Measurements from ENCODE around the gene B3GALT4.
"Not testable (repeated sequence)": the region's sequence is repeated elsewhere in the genome, so short reads cannot be mapped to it uniquely, and the experiment has no call there.

B3GALT4 gene

GRCh38 chr6:33271468-33272274 lies 5.3 kb upstream of the B3GALT4 start, which contains the start of the genes RPS18 and VPS52:
Gene RPS18, plus strand, starts transcription at chr6:33272075. Its CDS starts 45 bp downstream, at chr6:33272120.
Gene VPS52, minus strand, starts transcription at chr6:33271876. Its CDS starts 201 bp downstream, at chr6:33271675.
- DNase-seq, result peak; percentile 96

DNA sequence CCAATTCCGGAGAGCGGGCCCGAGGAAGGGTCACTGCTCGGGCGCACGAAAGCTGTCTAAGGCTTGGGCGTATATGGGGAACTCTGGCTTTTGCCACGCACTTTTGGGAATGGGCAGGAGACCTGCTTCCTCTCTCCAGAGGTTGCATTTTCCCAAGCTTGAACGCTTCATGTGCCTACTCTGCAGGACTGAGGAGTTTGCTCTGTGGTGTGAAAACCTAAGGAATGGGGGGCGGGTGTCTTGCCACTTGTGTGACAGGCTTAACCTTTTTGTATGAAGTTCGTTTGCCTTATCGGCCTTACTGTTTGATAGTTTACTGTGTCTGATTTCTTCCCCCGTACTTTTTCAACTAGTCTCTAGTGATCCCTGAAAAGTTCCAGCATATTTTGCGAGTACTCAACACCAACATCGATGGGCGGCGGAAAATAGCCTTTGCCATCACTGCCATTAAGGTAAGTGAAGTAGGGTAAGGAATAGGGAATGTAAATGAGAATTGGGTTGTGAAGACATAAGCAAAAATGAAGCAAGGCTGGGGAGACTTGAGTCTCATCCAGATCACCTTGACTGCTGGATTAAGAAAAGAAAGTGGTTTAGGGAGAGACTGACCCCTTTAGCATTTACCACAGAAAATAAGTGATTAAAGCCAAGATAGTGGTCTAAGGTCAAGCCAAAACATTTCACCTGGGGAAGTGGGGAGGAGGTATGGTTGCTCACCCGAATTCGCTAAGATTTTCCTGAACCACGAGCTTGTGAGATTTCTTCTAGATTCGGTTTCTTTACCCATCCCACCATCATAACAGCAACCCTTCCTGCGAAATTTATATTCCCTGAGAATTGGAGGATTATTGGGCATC lies 4.4 kb upstream of the B3GALT4 start:
- peak; percentile 86 for DNase-seq

- DNase-seq, result no peak
Measured at GRCh38 chr6:33273129-33273923, 3.6 kb upstream of the B3GALT4 start.

DNA sequence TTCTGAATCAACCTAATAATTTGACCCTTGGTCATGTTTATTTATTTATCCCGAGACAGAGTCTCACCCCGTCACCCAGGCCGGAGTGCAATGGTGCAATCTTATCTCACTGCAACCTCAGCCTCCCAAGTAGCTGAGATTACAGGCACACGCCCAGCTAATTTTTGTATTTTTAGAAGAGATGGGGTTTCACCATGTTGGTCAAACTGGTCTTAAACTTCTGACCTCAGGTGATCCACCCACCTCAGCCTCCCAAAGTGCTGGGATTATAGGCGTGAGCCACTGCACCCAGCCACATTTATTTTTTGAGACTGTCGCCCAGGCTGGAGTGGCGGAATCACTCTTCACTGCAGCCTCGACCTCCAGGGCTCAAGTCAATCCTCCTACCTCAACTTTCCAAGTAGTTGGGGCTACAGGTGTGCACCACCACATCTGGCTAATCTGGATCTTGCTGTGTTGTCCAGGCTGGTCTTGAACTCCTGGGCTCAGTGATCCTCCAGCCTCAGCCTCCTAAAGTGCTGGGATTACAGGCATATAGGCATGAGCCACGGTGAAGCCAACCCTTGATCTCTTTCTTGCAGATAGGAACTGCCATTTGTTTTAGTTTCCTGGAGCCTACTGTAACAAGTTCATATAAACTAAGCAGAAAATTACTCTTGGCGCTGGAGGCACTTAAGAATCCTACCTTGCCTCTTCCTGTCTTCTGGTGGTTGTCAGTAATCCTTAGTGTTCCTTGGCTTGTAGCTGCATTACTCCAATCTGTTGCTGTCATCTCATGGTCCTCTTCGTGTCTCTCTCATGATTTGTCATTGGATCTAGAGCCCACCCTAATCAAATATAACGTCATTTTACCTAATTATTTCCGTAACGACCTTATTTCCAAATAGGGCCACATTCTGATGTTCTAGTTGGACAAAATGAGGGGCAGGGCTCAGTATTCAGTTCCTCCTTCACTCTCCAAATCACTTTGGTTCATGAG lies 2.7 kb upstream of the B3GALT4 start:
- no peak for DNase-seq

GRCh38 chr6:33275795-33276580 lies 935 bp upstream of the B3GALT4 start:
- not testable (repeated sequence) for DNase-seq

- DNase-seq, result no peak
Measured at GRCh38 chr6:33276581-33276863, 401 bp upstream of the B3GALT4 start.

- no peak for DNase-seq
Measured at GRCh38 chr6:33277663-33278391, 904 bp downstream of the B3GALT4 start.

DNA sequence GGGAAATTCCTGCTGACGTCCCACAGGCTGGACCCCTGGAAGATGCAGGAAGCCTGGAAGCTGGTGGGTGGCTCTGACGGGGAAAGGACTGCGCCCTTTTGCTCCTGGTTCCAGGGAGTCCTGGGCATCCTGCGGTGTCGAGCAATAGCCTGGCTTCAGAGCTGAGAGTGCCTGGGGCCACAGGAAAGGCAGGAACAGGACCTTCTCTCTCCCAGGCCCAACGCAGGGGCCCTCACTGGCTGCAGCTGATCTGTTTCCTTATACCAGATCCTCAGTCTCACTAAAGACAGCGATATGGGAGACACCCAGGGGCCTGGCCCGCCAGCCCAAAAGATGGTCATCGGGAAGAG lies 1.4 kb downstream of the B3GALT4 start:
- no peak for DNase-seq

- no peak for DNase-seq
Measured at GRCh38 chr6:33278810-33279209, 1.9 kb downstream of the B3GALT4 start.

DNA sequence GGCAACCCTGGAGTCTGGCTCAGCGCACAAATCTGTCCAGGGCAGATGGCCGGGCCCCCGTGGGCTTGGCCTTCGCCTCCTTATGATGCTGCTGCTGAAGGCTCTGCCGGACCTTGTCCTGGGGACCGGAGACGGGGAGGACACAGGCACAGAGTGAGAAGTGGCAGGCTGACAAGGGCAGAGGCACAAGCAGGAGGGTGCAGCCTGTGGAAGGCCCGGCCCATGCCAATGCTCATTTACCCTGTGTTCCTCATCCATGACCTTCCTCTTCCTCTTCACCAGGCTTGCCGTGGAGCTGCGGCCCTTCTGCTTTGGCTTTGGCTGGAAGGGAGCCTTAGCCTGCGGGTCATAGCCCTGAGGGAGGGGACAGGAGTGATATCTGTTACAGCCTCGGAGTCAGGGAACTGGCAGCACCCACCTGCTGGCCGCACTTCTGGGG lies 2.4 kb downstream of the B3GALT4 start:
- DNase-seq, result no peak

GRCh38 chr6:33279971-33280511 lies 3.1 kb downstream of the B3GALT4 start:
- no peak for DNase-seq

DNA sequence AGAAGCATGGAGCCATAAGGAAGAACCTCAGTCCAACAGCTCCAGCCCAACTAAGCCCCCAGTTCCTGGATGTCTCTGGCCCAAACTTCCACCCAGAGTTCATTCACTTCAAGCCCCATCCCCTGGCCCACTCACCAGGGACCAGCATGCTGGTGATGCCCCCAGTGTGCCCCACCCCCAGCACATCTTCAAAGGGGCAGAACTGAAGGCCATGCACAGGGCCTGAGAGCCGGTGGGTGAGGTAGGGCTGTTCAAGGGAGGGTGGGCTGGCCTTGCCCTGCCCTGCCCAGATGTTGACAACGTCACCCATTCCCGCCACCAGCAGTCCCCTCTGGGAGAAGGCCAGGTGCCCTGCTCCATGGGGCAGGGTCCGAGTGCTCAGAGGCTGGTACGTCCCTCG lies 3.6 kb downstream of the B3GALT4 start:
- DNase-seq, result no peak

DNA sequence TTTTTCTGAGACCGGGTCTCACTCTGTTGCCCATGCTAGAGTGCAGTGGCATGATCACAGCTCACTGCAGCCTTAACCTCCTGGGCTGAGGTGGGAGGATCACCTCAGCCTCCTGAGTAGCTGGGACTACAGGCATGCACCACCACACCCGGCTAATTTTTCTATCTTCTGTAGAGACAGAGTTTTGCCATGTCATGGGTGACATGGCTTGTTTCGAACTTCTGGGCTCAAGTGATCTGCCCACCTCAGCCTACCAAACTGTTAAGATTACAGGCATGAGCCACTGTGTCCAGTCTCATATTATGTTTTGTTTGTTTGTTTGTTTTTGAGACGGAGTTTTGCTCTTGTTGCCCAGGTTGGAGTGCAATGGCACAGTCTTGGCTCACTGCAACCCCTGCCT lies 8.3 kb downstream of the B3GALT4 start:
- DNase-seq, result not testable (repeated sequence)

- no peak for DNase-seq
Measured at GRCh38 chr6:33286946-33287914, 10.3 kb downstream of the B3GALT4 start.

DNA sequence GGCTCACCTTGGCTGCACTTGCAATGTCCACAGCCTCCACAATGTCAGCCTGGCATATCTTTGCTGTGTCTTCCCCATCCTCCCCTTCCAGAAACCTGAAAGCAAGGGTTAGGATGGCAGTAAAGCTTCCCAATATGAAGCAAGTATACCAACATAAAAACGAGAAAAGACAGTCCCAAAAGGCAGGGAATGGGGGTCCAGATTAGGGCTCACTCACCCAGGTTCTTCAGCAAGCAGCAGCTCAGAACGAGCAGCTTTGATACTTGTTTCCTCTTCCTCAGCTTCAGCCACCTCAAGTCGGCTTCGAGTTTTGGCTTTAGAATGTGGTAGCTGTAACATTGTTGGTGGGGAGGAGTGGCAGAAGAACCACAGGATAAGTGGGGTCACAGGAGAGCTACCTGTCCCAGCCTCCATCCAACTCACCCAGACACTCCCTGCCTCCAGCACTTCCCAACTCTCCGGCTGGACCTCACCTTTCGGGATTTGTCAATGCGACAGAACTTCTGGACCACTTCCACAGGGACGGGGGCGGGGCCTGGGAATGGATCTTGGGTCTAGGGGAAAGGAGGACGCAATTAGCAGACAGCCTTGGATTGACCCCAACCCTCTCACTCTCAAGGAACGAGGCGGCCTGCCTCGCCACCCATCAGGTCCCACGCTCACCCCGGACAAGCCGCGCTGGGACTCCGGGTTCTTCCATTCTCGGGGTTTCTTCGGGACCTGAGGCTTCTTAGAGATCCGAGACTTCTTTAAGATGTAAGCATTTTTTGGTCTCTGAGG lies 11.4 kb downstream of the B3GALT4 start:
- no peak for DNase-seq

DNA sequence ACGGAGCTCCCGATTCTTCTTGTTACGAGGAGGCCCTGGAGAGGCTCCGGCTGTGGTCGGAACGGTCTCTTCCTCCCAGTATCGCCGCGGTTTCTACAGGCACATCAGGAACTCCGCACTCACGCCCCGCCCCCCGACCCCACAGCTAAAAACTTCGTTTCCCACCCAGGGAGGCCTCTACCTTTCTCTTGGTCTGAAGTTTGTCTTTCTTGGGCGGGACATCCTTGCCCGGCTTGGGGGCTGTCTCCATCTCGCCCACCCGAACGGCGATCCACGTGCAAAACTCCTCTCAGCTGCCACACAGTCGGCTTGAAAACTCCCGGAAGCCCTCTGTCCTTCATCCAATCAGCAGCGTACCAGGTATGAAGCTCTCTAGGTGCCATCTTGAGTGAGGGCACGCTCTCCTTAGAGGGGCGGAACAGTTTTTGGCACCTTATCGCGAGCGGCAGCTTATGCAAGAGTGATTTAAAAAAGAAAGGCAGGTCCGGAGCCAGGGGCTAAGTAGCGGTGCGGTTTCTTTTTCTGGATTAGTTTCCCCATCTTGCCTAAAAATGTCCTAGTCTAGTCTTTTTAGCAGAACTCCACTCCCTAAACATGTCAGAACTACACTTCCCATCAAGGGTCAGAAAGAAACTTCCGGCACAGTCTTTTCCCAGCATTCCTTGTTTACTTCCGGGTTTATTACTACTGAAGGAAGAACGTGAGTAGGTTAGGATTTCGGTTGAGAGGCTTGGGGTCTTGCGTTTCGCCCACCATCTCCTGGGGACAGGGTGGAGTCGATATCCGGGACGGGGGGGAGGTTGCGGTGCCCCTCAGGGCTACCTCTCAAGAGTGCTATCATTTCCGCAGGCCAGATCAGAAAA lies 12.2 kb downstream of the B3GALT4 start, which contains the start of the genes PFDN6 and WDR46:
Gene PFDN6 (plus strand): TSS at position 681 of the 863 bp plus-strand sequence. CDS start 256 bp downstream, outside the sequence.
Gene WDR46 (minus strand): TSS at position 319 of the 863 bp plus-strand sequence. CDS start 69 bp downstream, at position 250.
- DNase-seq, result peak; percentile 98
